HG03575 (cell line): Measurements from ENCODE around the gene QRSL1.
"Not testable (repeated sequence)": the region's sequence is repeated elsewhere in the genome, so short reads cannot be mapped to it uniquely, and the experiment has no call there.

Experiments
- ATAC-seq: cut with Tn5 transposase; IDR thresholded peaks from one replicate; pipeline ENCODE4 v1.9.1; 2021; ENCODE audit not compliant: unreplicated experiment, insufficient number of reproducible peaks, low FRiP score; ENCODE audit errors: extremely low read depth

Gene QRSL1

DNA sequence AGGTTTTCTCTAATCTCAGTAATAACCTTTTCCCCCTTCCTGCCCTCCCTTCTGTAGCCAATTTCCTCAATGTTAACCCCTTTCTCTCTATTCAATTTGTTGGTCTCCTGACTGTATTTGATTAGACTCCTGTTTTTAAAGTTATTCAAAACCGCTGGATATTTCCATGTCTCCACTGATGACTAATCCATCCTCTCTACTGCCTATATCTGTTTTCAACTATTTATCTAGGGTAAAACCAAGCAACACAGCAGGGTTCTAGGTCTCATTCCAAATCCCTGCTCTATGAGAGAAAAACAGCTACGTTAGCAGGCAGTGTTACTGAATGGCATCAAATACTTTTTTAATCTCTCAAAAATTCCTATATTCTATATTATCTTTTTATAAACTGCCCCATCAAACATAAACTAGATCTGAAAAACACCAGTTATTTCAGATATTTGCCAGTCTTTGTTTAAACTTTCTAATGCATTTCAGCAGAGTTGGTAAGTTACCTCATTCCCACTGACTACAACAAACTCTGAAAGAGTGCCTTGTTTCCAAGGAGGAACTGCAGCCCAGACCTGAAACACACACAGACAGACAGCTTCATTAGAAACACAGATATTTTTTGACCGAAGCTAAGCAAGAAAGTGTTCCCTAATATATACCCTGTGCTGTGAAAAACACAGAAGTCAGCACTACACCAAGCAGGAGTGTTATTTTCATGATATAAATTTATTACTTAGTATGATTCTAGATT lies 8.3 kb upstream of the QRSL1 start:
- no peak for ATAC-seq

DNA sequence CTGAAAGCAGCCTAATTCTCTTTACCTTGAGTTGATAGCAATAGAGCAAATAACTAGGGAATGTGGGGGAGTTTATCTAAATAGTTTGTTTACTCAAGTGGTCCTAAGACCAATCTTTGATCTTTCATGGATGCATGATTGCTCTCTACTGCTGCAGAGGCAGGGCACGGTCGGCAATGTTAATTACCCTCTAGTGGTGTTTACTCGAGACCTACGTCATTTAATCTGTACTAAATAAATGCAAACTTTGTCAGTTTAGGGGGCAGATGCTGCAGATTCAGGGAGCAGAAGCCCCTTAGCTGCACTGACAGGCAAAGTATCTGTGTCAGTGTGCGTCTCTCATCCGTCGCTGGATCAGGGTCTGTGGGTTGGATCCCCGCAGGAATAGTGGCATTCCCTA lies 7.0 kb upstream of the QRSL1 start:
- ATAC-seq: no peak

DNA sequence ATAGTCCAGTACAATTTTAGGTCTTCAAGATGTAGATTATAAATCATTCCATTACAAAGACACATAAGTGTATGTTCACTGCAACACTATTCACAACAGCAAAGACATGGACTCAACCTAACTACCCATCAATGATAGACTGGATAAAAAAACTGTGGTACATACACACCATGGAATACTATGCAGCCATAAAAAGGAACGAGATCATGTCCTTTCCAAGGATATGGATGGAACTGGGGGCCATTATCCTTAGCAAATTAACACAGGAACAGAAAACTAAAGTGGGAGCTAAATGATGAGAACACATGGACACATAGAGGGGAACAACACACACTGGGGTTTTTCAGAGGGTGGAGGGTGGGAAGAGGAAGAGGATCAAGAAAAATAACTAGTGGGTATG lies 6.3 kb upstream of the QRSL1 start:
- ATAC-seq: no peak

DNA sequence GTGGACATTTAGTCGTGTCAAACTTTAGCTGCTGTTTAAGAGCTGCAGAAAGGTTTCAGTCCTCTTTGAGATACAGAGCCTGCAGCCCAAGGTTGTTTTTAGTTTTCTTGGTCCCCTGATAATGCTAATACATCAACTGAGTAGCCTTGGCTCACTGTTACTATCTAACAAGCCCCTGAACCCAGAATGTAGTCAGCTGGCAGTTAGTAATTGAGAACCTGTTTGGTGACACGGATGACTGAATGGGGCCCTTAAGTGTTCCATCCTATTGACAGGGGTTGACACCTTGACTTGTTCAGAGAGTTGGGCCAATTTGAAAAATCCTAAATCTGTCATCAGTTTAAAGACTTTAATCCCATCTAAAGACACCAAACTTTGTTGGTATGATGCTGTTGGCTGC lies 2.9 kb upstream of the QRSL1 start:
- ATAC-seq: no peak

DNA sequence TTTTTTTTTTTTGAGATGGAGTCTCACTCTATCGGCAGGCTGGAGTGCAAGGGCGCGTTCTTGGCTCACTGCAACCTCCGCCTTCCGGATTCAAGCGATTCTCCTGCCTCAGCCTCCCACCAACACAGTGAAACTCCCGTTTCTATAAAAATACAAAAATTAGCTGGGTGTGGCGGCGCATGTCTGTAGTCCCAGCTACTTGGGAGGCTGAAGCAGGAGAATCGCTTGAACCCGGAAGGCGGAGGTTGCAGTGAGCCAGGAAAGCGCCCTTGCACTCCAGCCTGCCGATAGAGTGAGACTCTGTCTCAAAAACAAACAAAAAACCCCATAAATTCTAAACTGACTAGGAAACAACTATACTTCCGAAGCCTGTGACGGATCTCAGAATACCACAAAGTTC lies 1.6 kb upstream of the QRSL1 start:
- ATAC-seq: not testable (repeated sequence)

DNA sequence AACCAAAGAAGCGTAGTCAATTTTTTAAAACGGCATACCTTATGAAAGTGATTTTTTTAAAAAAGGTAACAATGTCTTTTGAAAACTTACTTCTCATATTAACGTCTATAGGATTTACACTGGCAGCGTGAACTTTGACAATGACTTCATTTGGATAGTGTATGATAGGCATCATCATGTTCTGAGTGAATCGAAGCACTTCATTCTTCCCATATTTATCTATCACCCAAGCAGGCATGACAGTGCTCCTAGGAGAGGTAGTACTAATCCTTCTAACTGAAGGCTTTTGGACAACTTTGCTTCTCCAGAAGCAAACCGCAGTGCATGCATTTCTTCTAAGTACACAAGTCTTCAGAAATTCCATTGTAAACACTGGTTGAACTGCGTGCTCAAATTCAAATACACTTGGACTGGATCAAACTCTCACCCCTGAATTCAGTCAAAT lies 698 bp upstream of the QRSL1 start:
- peak; percentile 2 for ATAC-seq

DNA sequence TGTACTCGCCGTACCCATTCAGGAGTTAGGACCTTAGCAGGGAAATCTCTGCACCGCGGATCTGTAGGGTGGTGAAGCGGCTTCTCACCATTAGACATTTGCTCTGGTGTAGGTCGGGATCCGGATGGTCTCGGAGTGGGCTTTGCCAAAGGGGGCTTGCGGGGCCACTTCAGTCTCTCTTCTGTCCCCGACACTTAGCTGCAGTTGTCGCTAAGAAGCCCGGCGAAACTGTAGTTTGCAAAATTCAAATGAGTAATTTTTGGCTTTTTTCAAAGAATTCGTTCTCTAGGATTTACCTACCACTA lies 433 bp downstream of the QRSL1 start:
- no peak for ATAC-seq

DNA sequence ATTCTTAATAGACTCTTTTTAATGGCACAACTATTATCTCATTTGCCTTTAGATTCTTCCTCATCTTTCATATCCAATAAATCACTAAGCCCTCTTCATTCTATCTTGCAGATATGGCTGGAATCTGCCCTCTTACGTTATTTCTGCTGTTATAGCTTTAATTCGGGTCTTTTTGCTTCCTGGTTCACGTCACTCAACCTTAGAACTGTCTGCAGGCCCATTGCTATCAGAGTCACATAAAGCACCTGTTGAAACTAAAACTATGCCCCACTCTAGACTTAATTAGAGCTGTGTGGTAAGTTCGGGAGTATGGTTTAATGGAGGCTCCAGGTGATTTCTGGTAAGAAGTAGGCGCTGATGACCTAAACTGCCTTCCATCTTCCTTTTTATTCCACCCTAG lies 988 bp downstream of the QRSL1 start:
- ATAC-seq: no peak

DNA sequence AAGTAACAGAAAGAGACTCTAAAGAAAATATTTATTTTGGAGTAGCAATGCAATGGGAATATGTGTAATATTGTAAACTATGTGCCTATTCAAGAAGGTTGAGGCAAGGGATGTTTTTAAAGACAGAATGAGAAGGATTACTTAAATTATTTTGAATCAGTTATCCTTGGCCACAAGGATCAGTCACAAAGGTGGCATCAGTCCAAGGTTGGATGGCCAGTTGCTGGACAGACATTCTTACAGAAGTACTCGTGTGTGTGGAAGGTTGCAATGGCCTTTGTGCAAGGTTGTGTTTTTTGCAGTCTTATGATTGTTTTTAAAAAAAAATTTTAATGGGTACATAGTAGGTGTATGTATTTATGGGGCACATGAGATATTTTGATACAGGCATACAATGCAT lies 2.0 kb downstream of the QRSL1 start:
- no peak for ATAC-seq

DNA sequence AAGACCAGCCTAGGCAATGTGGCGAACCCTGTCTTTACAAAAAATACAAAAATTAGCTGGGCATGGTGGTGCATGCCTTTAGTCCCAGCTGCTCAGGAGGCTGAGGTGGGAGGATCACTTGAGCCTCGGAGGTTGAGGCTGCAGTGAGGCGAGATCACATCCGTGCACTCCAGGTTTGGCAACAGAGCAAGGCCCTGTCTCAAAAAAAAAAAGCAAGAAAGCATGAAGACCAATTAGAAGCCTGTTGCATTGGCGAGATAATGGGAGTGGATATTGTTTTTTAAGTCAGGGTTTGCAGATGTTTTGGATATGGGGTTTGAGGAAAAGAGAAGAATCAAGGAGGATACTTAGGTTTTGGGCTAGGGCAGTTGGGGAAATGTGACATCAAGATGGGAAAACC lies 5.2 kb downstream of the QRSL1 start:
- no peak for ATAC-seq

DNA sequence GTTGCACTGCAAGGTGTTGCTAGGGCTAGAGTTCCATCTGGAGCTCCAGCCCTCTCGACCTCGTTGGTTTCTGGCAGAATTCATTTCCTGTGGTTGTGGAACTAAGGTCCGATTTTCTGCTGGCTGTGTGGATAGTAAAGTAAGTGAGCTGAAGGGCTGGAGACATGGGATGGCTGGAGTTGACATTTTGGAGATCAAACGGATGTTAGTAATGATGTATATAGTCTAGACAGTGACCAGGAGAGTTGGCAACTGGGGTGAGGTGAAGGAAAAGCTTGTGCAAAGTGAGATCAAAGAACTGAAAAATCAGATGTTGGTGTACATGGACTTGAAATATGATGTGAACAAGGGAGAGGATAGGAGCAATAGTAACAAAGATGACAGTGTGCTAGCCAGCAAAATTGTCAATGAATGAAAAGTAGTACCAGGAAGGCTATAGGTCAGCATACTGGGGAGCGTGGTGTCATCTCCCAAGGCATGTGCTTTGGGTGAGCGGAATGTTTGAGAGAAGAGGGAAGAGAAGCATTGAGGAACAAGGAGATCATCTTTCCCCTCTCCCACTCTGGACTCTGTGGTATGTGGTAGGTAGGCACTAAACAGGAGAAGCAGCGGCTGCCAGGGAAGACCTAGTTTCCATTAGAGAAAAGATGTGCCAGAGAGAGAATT lies 7.8 kb downstream of the QRSL1 start:
- no peak for ATAC-seq

DNA sequence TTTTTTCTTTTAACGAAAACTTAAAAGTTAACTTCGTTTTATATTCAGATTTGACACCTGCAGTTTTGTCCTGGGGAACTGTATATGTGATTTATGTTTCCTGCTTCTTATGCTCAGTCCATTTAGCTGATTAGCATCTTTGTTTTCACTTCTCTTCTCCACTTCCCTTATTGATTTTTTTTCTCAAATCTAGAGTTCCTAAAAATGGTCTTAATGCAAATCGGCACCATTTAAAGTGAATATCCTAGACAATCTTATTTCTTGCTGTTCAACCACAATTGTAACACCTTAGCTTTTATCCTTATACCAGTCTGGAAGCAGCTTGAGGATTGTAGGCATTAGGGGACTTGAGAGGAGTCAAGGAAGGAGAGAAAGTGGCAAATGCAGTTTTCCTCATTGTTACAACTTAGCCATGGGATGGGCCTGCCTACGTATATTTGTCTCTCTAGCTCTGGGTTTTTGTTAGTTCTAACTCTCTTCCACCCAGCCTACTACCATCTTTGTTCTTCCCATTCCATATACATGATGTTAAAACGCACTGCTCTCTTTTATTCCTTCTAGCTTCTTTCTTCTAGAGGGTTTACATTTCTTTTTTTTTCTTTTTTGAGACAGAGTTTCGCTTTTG lies 8.5 kb downstream of the QRSL1 start:
- ATAC-seq: peak; percentile 41

DNA sequence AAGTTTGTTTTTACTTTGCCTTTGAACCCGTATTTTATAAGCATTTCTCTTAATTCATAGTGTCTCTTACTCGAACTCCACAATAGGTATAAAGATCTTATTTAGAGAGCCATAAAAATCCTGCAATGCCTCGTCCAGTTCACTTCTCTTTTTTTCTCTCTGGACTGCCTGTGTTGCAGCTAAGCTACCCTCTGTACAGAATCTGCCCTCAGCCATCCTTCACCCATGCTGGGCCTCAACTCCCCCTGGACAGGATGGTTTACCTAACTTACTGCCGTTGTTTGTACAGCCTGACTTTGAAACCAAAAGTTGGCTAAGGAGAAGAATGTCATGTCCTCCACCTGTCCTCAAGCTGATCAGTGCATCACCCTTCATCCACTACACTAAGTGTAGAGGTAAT lies 10.4 kb downstream of the QRSL1 start:
- no peak for ATAC-seq

DNA sequence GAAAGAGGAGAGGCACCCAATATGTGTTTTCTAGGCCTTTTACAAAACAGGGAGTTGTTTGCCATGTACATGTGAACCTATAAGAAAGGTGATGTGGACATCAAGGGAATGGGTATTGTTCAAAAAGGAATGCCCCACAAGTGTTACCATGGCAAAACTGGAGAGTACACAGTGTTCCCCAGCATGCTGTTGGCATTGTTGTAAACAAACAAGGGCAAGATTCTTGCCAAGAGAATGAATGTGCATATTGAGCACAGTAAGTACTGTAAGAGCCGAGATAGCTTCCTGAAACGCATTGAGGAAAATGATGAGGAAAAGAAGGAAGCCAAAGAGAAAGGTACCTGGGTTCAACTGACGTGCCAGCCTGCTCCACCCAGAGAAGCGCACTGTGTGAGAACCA lies 13.1 kb downstream of the QRSL1 start:
- no peak for ATAC-seq

DNA sequence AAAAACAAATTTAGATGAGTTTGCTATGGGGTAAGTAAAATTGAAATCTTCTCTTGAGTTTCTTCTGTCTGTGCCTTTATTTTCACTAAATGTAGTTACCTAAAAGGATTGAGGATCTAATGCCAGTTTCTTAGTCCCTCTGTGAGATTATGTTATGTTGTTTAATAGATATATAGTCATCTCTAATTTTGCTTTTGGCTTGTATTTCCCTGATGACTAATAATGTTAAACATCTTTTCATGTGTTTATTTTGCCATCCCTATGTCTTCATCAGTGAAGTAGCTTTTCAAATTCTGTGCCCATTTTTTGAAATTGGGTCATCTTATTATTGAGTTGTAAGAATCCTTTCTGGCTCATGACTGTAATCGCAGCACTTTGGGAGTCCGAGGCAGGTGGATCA lies 13.7 kb downstream of the QRSL1 start:
- no peak for ATAC-seq

DNA sequence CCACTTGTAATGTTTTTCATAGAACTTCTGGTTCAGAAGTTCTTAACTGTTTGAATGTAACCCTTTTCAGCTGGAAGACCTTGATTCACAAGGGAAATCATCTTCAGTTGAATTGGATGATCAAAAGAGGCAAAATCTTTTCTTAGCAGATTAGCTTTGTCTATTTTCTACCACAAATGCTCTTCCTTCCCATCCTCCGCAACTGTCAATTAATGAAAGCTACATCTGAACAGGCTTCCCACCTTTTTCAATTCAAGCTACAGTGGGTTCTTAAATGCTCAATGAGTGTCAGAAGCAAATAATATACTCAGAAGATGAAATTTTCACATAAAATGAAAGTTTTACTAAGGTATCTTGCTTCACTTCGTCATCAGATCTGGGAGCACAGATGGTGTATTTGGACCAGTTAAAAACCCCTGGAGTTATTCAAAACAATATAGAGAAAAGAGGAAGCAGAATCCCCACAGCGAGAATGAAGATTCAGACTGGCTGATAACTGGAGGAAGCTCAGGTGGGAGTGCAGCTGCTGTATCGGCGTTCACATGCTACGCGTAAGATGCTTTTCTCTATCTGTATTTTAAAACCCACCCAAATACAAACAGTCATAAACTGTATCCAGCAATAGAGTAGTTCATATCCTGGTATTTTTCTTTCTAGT lies 19.4 kb downstream of the QRSL1 start:
- ATAC-seq: no peak

DNA sequence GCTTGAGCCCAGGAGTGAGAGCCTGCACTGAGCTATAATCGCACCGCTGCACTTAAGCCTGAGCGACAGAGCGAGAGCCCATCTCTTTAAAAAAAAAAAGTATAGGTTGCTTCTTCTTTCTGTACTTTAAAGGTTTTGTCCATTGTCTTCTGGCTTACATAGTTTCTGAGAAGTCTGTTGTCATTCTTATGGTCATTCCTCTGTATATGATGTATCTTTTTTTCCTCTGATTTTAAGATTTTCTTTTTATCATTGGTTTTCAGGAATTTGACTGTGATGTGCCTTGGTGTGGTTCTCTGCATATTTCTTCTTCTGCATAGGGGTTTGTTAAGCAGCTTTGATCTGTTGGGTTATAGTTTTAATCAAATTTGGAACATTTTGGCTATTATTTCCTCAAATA lies 29.1 kb downstream of the QRSL1 start:
- no peak for ATAC-seq

DNA sequence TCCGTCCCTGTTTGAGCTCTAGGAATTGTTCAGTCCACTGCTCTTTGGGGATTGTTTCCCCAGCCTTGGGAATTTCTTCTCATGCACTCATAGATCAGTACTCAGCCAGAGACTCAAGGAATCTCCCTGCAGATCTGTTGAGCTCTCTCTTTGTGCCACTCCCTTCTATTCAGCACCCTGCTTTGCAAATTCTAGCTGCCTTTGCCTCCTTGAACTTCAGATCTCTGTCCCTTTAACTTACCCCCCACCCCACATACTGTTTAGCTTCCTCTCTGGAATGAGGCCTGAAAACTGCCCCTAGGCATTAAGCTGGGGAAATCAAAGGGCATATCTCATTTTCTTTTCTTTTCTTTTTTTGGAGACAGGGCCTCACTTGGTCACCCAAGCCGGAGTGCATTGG lies 30.5 kb downstream of the QRSL1 start:
- ATAC-seq: no peak

DNA sequence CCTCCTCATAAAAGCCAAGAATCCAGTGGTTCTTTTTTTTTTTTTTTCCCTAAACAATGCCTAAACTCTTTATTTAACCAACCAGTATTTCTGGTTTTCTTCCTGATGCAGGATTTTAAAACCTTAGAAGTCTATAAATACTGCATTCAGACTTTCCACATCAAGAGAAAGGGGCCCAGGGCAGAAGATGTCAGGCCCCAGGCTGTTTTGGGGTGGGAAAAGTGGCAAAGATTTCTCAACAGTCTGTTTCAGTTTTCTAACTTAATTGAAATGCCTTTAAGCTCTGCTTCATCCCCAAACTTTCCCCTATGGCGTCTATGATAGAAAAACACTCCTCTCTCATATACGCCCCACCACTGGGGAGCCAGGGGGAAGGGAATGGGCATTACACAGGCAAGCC lies 33.1 kb downstream of the QRSL1 start:
- no peak for ATAC-seq
